GM12878 (cell line): ENCODE data around the gene TOM1L2. TPM values are rescaled to one million over a fixed set of nuclear protein-coding genes. Genes with fewer than 3 reads are reported as not detected.

Experiments
- ATAC-seq: fragments of 200-7000 bp; cut with Tn5 transposase; 3 replicates; pipeline ENCODE4 v1.9.1; 2020; ENCODE audit warnings: mild to moderate bottlenecking, moderate library complexity
- BruUV-seq: library from RNA; stranded (reverse); fragments of 400-500 nt; replicated peaks from 2 replicates; lab custom pipeline; 2021; lab: Mats Ljungman, UMichigan
- CTCF ChIA-PET: fragments of 300-600 bp; sonication (Branson Sonifier 250); formaldehyde crosslinking; extraction: SDS; loops from one replicate; lab custom pipeline; 2021; ENCODE audit warnings: inconsistent platforms; lab: Yijun Ruan, JAX
- POLR2A ChIA-PET: fragments of 350-600 bp; formaldehyde crosslinking; extraction: SDS; loops from one replicate; lab custom pipeline; 2021; ENCODE audit warnings: inconsistent platforms; lab: Charles Lee
- RAD21 ChIA-PET: fragments of 300-600 bp; sonication (Branson Sonifier 250); formaldehyde crosslinking; loops from one replicate; lab custom pipeline; 2023; ENCODE audit warnings: antibody characterized with exemption; ENCODE audit not compliant: unreplicated experiment; lab: Charles Lee
- SMC1A ChIA-PET: fragments of 300-600 bp; sonication (Branson Sonifier 250); formaldehyde crosslinking; loops from one replicate; lab custom pipeline; 2023; ENCODE audit not compliant: unreplicated experiment, uncharacterized antibody; lab: Charles Lee
- DNase-seq: peaks from one replicate; pipeline ENCODE4 v3.0.0-alpha.2; 2011; ENCODE audit warnings: low read depth, low spot score
- FAIRE-seq: peaks from 3 replicates; lab custom pipeline; 2011; peaks lifted over from hg19 to GRCh38; lab: Jason Lieb, UNC
- H2AFZ ChIP-seq: 2 replicates; pipeline ENCODE4 v1.6.0; 2011; ENCODE audit warnings: low read depth, low read length, control low read depth; ENCODE audit not compliant: control insufficient read depth
- H3K27ac ChIP-seq: 2 replicates; pipeline ENCODE4 v1.5.1; 2011; ENCODE audit warnings: control low read depth; ENCODE audit not compliant: control insufficient read depth, insufficient read depth
- H3K27me3 ChIP-seq, 2 experiments: replicated peaks in 1 of 2; 2 replicates each; pipeline versions ENCODE4 v1.6.0 to v1.6.1; 2011; ENCODE audit warnings: low read length in 1 of 2; ENCODE audit not compliant: control insufficient read depth in 2 of 2, insufficient read depth in 2 of 2
- H3K36me3 ChIP-seq, 2 experiments: 2 replicates each; pipeline ENCODE4 v1.5.1; 2011; ENCODE audit warnings: low read length in 1 of 2; ENCODE audit not compliant: control insufficient read depth in 2 of 2, insufficient read depth in 2 of 2
- H3K4me1 ChIP-seq: 2 replicates; pipeline ENCODE4 v1.6.1; 2011; ENCODE audit warnings: mild to moderate bottlenecking, low read length, moderate library complexity, mixed read lengths; ENCODE audit not compliant: control insufficient read depth, insufficient read depth
- H3K4me2 ChIP-seq: 2 replicates; pipeline ENCODE4 v1.6.0; 2011; ENCODE audit warnings: control low read depth; ENCODE audit not compliant: control insufficient read depth, insufficient read depth
- H3K4me3 ChIP-seq: fragments of 200-600 bp; sonication (generic); 2 replicates; pipeline ENCODE4 v1.5.1; 2016
- H3K79me2 ChIP-seq: 2 replicates; pipeline ENCODE4 v1.6.0; 2011; ENCODE audit warnings: low read length; ENCODE audit not compliant: control insufficient read depth, insufficient read depth
- H3K9ac ChIP-seq: 2 replicates; pipeline ENCODE4 v1.8.0; 2011; ENCODE audit warnings: low read length, control low read depth, mixed read lengths; ENCODE audit not compliant: control insufficient read depth, insufficient read depth
- H3K9me3 ChIP-seq: replicated peaks from 3 replicates; pipeline ENCODE4 v1.5.1; 2011; ENCODE audit warnings: mild to moderate bottlenecking, low read length; ENCODE audit not compliant: control insufficient read depth, insufficient read depth
- H4K20me1 ChIP-seq: 2 replicates; pipeline ENCODE4 v1.6.0; 2011; ENCODE audit not compliant: control insufficient read depth, insufficient read depth
- BHLHE40 ChIP-seq, 2 experiments: fragments of 450-650 bp in 1 of 2; IDR thresholded peaks; 2 replicates each; pipeline ENCODE4 v1.6.1; 2011 to 2017; ENCODE audit warnings: low read depth in 2 of 2, borderline replicate concordance in 1 of 2, improper control_type of control experiment in 1 of 2, low read length in 1 of 2, mild to moderate bottlenecking in 1 of 2
- CBX5 ChIP-seq: sonication (generic); IDR thresholded peaks from 2 replicates; pipeline ENCODE4 v1.6.1; 2016; ENCODE audit warnings: low read depth, moderate library complexity, mild to moderate bottlenecking, inconsistent platforms
- KAT2A ChIP-seq: conservative IDR thresholded peaks from 2 replicates; pipeline ENCODE4 v1.6.1; 2011; ENCODE audit warnings: low read depth, low read length; ENCODE audit not compliant: control insufficient read depth
- PAX5 ChIP-seq: IDR thresholded peaks from 2 replicates; pipeline ENCODE4 v1.6.1; 2011; ENCODE audit warnings: low read depth, low read length, borderline replicate concordance
- RELB ChIP-seq: fragments of 450-650 bp; IDR thresholded peaks from 2 replicates; pipeline ENCODE4 v1.6.1; 2017; ENCODE audit warnings: low read depth, mild to moderate bottlenecking, moderate library complexity
- SIN3A ChIP-seq: IDR thresholded peaks from 2 replicates; pipeline ENCODE4 v1.6.1; 2012; ENCODE audit warnings: low read depth, low read length, improper control_type of control experiment
- SPI1 ChIP-seq: IDR thresholded peaks from 2 replicates; pipeline ENCODE4 v1.6.1; 2011; ENCODE audit warnings: low read depth, mild to moderate bottlenecking, low read length, moderate library complexity, borderline replicate concordance; ENCODE audit not compliant: insufficient read depth
- SUPT20H ChIP-seq: IDR thresholded peaks from 2 replicates; pipeline ENCODE4 v1.6.1; 2011; ENCODE audit warnings: low read depth, mild to moderate bottlenecking, low read length, moderate library complexity, borderline replicate concordance; ENCODE audit not compliant: control insufficient read depth
- TARDBP ChIP-seq: IDR thresholded peaks from 2 replicates; pipeline ENCODE4 v1.6.1; 2016; ENCODE audit warnings: borderline replicate concordance
- TCF7 ChIP-seq: IDR thresholded peaks from 2 replicates; pipeline ENCODE4 v1.6.1; 2014; ENCODE audit warnings: antibody characterized with exemption, borderline replicate concordance
- ZNF24 ChIP-seq: fragments of 450-650 bp; IDR thresholded peaks from 2 replicates; pipeline ENCODE4 v1.6.1; 2017; ENCODE audit warnings: antibody characterized with exemption, mild to moderate bottlenecking
- WGBS: methylation state at CpG from one replicate; pipeline ENCODE4 v1.1.6; 2016; ENCODE audit warnings: low lambda C conversion rate; ENCODE audit not compliant: insufficient replicate concordance, insufficient coverage; ENCODE audit errors: missing lambda C conversion rate; 5-methylcytosine and 5-hydroxymethylcytosine counted together
- in situ Hi-C: fragments of 300-500 bp; cut with MboI; formaldehyde crosslinking; loops from 9 replicates; pipeline ENCODE4 v1.14.3; 2018; ENCODE audit warnings: mixed read lengths
- intact Hi-C: fragments of 100-400 bp; cut with micrococcal nuclease; formaldehyde crosslinking; loops from one replicate; pipeline ENCODE4 v1.14.2; 2022; ENCODE audit not compliant: unreplicated experiment
- polyA plus RNA-seq, 11 experiments: library from polyadenylated mRNA; depleted of rRNA in 4 of 11; unstranded in 6 of 11; stranded (reverse) in 5 of 11; fragments of >200 nt; fragmentation: Nextera tagmentation in 4 of 11; fragmentation: Illumina TruSeq in 1 of 11; extraction: Ambion mirVana in 4 of 11; extraction: Trizol in 1 of 11; gene quantifications; 1 replicate in 1 of 11; 2 replicates in 10 of 11; pipeline versions ENCODE4 v1.2.1 to v1.2.3, GENCODE V29; 2011 to 2016; ENCODE audit warnings: inconsistent platforms in 2 of 11, missing spikeins in 2 of 11, low read depth in 1 of 11
- total RNA-seq, 4 experiments: library from RNA; depleted of rRNA in 3 of 4; stranded (reverse); fragments of >200 nt in 3 of 4; fragmentation: Illumina TruSeq in 1 of 4; extraction: Trizol in 1 of 4; gene quantifications; 2 replicates each; pipeline versions ENCODE4 v1.2.1 to v1.2.3, GENCODE V29; 2013 to 2021

The TOM1L2 gene
- total and polyA plus RNA-seq, 10 of the 15 experiments (the other 5 are each of a cell fraction or from before 2014, with no cell fraction given) = 0.19 to 19.2 (median 8.1) TPM

DNA sequence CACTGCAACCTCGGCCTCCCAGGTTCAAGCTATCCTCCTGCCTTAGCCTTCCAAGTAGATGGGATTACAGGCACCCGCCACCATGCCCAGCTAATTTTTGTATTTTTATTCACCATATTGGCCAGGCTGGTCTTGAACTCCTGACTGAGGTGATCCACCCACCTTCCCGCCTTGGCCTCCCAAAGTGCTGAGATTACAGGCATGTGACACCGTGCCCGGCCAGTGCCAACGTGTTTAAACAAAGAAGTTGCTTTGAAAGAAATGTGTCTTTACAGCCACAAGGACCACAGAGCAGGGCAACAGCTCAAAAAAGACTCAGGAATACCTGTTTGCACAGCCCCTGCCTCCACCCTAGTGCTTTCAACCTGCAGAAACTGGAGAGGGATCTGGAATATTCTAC, 41.8 kb upstream of the TOM1L2 start:
- H3K4me3 ChIP-seq = no peak overlapping the region
- no peak overlapping the region for H3K9ac ChIP-seq
- H3K27ac ChIP-seq = no peak overlapping the region
- RAD21 ChIA-PET = no interaction called here
- TF ChIP-seq SPI1 (no peak), CBX5 (no peak), TCF7 (no peak), TARDBP (no peak), RELB (no peak), SIN3A (no peak), KAT2A (no peak), PAX5 (no peak), SUPT20H (no peak), BHLHE40 (IDR thresholded peaks at IDR 0.05; ENCODE audit: borderline replicate concordance in 1 of 2, low read depth in 2 of 2, low read length in 1 of 2) (no peak), ZNF24 (no peak)
- H4K20me1 ChIP-seq = no peaks in the 10 kb centered on the region
- SMC1A ChIA-PET = interaction anchor here (1.6 kb wide), 1 partner anchor 95 kb away, joined by 5 read pairs; no protein-coding TSS in a partner anchor
- FAIRE-seq = no peak
- peaks cover 0 to 8% of the 10 kb centered on the region in 2 experiments; a peak in 2 of 4 replicates for H3K36me3 ChIP-seq
- POLR2A ChIA-PET = no interaction called here
- H3K79me2 ChIP-seq = no peaks in the 10 kb centered on the region
- H3K4me2 ChIP-seq = no peak overlapping the region
- no TSS peak for BruUV-seq
- H3K9me3 ChIP-seq = no peaks in the 10 kb centered on the region
- no peak for DNase-seq
- in situ Hi-C loops (no loop called here), intact Hi-C loops (no loop called here)
- H3K27me3 ChIP-seq = no peaks in the 10 kb centered on the region
- CTCF ChIA-PET = interaction anchor here (1.3 to 1.7 kb wide), 2 partner anchors 19 to 95 kb away, joined by 4 to 6 read pairs; no protein-coding TSS in a partner anchor
- H3K4me1 ChIP-seq = no peaks in the 10 kb centered on the region
- no peak for ATAC-seq
- 98% methylated on average over 6 of the region's 6 CpGs for WGBS
- no peak overlapping the region for H2AFZ ChIP-seq
